ENCODE results near the gene ACTN1. TPM values are rescaled to one million over a fixed set of nuclear protein-coding genes. Genes with fewer than 3 reads are reported as not detected.
A peak's percentile ranks its signal among the peaks of the same experiment; 100 is the strongest.

ACTN1 gene
- total RNA-seq, 1 experiment from 2014 or later = 212 TPM

DNA sequence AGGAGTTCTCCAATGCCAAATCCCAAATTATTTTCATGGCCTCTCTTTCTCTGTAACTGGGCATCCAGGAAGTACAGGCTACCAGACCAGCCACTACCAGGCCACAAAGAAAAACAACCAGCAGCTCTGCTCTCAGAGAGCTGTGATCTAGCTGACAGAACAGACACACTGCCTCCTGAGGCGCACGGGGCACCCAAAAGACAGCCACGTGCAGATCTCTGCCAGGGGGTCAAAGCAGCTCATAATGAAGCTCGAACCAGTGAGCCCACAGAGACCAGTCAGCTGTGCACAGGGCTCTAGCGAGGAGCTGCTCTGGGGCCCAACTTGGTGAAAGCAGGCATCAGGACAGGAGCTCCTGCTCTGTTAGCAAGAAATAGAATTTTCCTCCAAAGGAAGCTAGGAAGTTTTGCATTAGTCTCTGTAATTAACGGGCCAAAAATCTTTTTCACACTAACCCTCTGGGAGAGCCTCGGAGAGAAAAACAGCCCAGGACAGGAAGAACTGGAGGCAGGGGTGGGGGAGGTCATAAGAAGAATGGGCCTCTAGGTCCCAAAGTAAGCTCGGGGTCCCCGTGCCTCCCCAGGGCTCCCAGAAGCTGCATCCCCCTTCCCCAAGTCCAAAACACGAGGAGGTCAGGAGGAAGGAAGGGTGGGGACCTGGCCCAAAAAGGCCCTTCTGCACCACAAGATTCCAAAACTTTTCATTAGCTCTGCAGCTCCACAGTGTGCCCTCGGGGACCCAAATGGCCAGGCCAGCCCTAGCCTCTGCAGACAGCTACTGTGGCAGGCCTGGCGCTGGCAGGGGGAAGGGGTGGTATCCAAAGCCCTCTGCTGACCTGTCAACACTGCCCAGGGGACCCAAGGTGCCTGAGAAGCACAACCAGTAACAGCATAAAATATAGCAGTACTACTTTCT lies 30.2 kb downstream of the ACTN1 start:
- no peak for DNase-seq (ENCODE audit: low read depth, low spot score)
- Histone ChIP-seq H3K4me1 (ENCODE audit: control insufficient read depth, insufficient read depth, low read length) (peaks cover 90% of the 10 kb centered on the region), H3K36me3 (ENCODE audit: control insufficient read depth, insufficient read depth, low read length) (no peaks in the 10 kb centered on the region), H3K27me3 (ENCODE audit: control insufficient read depth, insufficient read depth, low read length) (no peaks in the 10 kb centered on the region), H3K27ac (ENCODE audit: low read length) (peak overlapping the region; percentile 97), H3K4me3 (ENCODE audit: low read depth in 2 of 2, low read length in 2 of 2) (no peak overlapping the region), H3K9me3 (ENCODE audit: control insufficient read depth, insufficient read depth, low read depth, low read length) (no peaks in the 10 kb centered on the region)
- ATAC-seq = no peak
- POLR2A ChIA-PET = no interaction called here
- TF ChIP-seq REST (IDR thresholded peaks at IDR 0.05; ENCODE audit: insufficient read depth in 1 of 2, low read depth in 2 of 2, low read length in 1 of 2) = no peak
- TF ChIP-seq, protein P1, sequence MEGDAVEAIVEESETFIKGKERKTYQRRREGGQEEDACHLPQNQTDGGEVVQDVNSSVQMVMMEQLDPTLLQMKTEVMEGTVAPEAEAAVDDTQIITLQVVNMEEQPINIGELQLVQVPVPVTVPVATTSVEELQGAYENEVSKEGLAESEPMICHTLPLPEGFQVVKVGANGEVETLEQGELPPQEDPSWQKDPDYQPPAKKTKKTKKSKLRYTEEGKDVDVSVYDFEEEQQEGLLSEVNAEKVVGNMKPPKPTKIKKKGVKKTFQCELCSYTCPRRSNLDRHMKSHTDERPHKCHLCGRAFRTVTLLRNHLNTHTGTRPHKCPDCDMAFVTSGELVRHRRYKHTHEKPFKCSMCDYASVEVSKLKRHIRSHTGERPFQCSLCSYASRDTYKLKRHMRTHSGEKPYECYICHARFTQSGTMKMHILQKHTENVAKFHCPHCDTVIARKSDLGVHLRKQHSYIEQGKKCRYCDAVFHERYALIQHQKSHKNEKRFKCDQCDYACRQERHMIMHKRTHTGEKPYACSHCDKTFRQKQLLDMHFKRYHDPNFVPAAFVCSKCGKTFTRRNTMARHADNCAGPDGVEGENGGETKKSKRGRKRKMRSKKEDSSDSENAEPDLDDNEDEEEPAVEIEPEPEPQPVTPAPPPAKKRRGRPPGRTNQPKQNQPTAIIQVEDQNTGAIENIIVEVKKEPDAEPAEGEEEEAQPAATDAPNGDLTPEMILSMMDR (IDR thresholded peaks at IDR 0.05) = no peak
- intact Hi-C loops (cut with micrococcal nuclease; ENCODE audit: unreplicated experiment) (no loop called here), in situ Hi-C loops (cut with HindIII; ENCODE audit: low pct_unique_long_range_greater_than_20kb, low sequenced_read_pairs) (no loop called here)
- no TSS peak for BruUV-seq (replicated peaks)
- CTCF ChIA-PET = interaction anchor here (0.6 kb wide), 2 partner anchors 39 to 160 kb away, joined by 3 to 5 read pairs; no protein-coding TSS in a partner anchor

DNA sequence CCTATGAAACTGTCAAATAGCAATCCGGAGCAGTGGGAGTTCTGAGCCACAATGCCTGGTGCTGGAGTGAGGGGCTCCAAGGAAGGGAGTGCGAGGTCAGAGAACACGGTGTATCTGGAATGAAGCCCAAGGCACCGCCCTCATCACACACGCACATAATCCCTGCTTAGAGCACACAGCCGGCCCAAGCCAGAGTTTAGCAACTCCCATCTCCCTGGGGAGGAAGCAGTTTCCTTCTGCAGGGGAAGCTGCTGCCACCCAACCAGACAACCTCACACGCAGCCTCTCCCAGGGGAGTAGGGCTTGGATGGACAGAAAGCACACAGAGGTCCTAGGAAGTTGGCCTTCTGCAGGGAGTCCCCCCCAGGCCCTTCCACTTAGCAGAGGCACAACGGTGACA lies 31.3 kb downstream of the ACTN1 start:
- in situ Hi-C loops (cut with HindIII; ENCODE audit: low pct_unique_long_range_greater_than_20kb, low sequenced_read_pairs) = no loop called here
- no peak overlapping the region for H3K4me3 ChIP-seq (ENCODE audit: low read depth in 2 of 2, low read length in 2 of 2)

More for the DNA sequence above, 31.3 kb downstream of the ACTN1 start:
- no peaks in the 10 kb centered on the region for H3K9me3 ChIP-seq (ENCODE audit: control insufficient read depth, insufficient read depth, low read depth, low read length)
- H3K4me1 ChIP-seq (ENCODE audit: control insufficient read depth, insufficient read depth, low read length) = peaks cover 92% of the 10 kb centered on the region
- BruUV-seq (replicated peaks) = no TSS peak
- TF ChIP-seq TCF7L2 (IDR thresholded peaks at IDR 0.05; ENCODE audit: low read depth, low read length) = no peak
- no peak for TF ChIP-seq REST (IDR thresholded peaks at IDR 0.05; ENCODE audit: insufficient read depth in 1 of 2, low read depth in 2 of 2, low read length in 1 of 2)
- TF ChIP-seq POLR2AphosphoS5 (IDR thresholded peaks at IDR 0.05; ENCODE audit: low read depth, low read length) = no peak
- TF ChIP-seq, protein P1 (IDR thresholded peaks at IDR 0.05) = no peak
- TF ChIP-seq SIN3A (IDR thresholded peaks at IDR 0.05; ENCODE audit: borderline replicate concordance, insufficient read depth, low read depth, low read length) = no peak
- ATAC-seq (no peak), DNase-seq (ENCODE audit: low read depth, low spot score) (no peak)
- H3K27me3 ChIP-seq (ENCODE audit: control insufficient read depth, insufficient read depth, low read length) = no peaks in the 10 kb centered on the region
- ChIA-PET CTCF (no interaction called here), POLR2A (no interaction called here)
- intact Hi-C loops (cut with micrococcal nuclease; ENCODE audit: unreplicated experiment) = no loop called here
- peak overlapping the region; percentile 97 for H3K27ac ChIP-seq (ENCODE audit: low read length)
- H3K36me3 ChIP-seq (ENCODE audit: control insufficient read depth, insufficient read depth, low read length) = no peaks in the 10 kb centered on the region
